MG63 (cell line): ENCODE data around the gene LIN52. TPM values are rescaled to one million over a fixed set of nuclear protein-coding genes. Genes with fewer than 3 reads are reported as not detected.

Experiments
- DNase-seq: peaks from one replicate; pipeline ENCODE4 v3.0.0-alpha.2; 2020
- H3K27me3 ChIP-seq: fragments of 250-450 bp; sonication (Bioruptor Pico); 2 replicates; pipeline ENCODE4 v1.5.1; 2020; ENCODE audit warnings: mild to moderate bottlenecking, moderate library complexity
- H3K36me3 ChIP-seq: fragments of 250-450 bp; sonication (Bioruptor Pico); 2 replicates; pipeline ENCODE4 v1.5.1; 2020; ENCODE audit warnings: mild to moderate bottlenecking, moderate library complexity
- H3K4me3 ChIP-seq: fragments of 250-450 bp; sonication (Bioruptor Pico); 2 replicates; pipeline ENCODE4 v1.5.1; 2020; ENCODE audit warnings: mild to moderate bottlenecking, moderate library complexity
- H3K9me3 ChIP-seq: fragments of 250-450 bp; sonication (Bioruptor Pico); 2 replicates; pipeline ENCODE4 v1.5.1; 2020; ENCODE audit warnings: mild to moderate bottlenecking, moderate library complexity
- total RNA-seq: library from RNA; depleted of rRNA; stranded (reverse); fragments of >200 nt; shearing (Covaris generic); gene quantifications from 2 replicates; pipeline ENCODE4 v1.2.3, GENCODE V29; 2014; ENCODE audit warnings: low replicate concordance

The LIN52 gene
- total RNA-seq, 1 experiment from 2014 or later = 9.8 TPM

DNA sequence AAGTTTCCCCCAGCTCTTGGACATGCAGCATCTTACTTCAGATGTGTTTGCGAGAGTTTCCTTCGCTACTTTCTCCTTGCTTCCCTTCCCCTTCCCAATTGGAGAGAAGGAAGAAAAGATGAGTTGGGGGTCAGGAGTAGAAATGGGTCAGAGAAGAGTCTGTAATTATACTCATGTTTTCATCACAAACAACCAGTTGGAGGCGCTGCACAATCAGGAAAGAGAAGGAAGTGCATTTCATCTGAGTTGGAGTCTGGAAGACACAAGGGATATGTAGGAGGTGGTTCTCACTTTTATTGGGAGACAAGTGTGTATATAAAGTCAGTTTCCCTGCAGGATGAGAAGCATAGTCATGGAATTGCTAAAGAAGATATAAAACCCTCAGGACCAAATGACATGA lies 123.2 kb downstream of the LIN52 start:
- no peaks in the 10 kb centered on the region for H3K9me3 ChIP-seq
- no peak overlapping the region for H3K4me3 ChIP-seq
- H3K27me3 ChIP-seq = no peaks in the 10 kb centered on the region
- H3K36me3 ChIP-seq = no peaks in the 10 kb centered on the region
- DNase-seq = no peak

DNA sequence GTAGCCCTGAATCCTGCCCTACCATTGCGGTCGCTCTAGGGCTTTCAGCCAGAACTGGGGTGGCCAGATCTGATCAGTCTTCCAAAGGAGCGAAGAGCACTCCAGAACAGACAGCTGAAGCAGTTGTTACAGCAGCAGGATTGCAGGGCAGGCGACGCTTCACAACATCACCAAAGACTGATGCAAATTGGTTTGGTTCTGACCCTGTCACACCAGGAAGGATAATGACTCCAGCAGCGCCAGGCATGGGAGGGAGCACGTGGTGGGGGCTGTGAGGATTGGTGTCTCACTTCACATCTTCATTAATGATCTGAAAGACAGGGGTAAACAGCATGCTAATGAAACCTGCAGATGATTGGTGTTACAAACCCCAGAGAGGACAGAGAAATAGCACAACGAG lies 123.9 kb downstream of the LIN52 start:
- H3K36me3 ChIP-seq = no peaks in the 10 kb centered on the region
- no peaks in the 10 kb centered on the region for H3K9me3 ChIP-seq
- no peak for DNase-seq
- H3K4me3 ChIP-seq = no peak overlapping the region
- no peaks in the 10 kb centered on the region for H3K27me3 ChIP-seq

DNA sequence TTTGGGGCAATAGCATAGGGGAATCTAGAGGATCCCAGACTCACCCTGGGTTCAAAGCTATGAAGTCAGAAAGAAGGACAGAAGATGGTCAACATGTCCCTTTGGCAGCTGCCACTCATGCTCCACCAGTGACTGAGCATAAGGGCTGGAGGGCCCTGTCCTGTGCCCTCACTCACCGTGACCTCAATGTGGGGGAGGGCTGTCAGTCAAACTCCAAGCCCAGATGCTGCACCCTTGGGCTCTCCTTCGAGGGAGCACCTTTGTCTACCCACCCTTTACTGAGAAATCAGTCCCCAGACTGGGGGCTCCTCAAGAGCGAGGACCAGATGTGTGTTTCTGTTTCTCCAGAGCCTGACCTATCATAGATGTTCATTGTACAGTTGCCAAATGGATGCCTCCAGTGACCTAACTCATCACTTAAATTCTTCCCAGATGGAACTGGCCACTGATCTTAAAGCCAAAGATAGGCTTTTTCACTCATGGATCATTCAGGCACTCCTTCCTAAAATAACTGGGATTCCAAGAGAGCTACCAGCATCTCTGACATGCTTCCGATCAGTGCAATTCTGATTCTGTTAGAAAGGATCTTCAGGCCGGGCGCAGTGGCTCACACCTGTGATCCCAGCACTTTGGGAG lies 127.3 kb downstream of the LIN52 start:
- no peaks in the 10 kb centered on the region for H3K9me3 ChIP-seq
- no peak for DNase-seq
- no peaks in the 10 kb centered on the region for H3K36me3 ChIP-seq
- no peak overlapping the region for H3K4me3 ChIP-seq
- no peaks in the 10 kb centered on the region for H3K27me3 ChIP-seq

DNA sequence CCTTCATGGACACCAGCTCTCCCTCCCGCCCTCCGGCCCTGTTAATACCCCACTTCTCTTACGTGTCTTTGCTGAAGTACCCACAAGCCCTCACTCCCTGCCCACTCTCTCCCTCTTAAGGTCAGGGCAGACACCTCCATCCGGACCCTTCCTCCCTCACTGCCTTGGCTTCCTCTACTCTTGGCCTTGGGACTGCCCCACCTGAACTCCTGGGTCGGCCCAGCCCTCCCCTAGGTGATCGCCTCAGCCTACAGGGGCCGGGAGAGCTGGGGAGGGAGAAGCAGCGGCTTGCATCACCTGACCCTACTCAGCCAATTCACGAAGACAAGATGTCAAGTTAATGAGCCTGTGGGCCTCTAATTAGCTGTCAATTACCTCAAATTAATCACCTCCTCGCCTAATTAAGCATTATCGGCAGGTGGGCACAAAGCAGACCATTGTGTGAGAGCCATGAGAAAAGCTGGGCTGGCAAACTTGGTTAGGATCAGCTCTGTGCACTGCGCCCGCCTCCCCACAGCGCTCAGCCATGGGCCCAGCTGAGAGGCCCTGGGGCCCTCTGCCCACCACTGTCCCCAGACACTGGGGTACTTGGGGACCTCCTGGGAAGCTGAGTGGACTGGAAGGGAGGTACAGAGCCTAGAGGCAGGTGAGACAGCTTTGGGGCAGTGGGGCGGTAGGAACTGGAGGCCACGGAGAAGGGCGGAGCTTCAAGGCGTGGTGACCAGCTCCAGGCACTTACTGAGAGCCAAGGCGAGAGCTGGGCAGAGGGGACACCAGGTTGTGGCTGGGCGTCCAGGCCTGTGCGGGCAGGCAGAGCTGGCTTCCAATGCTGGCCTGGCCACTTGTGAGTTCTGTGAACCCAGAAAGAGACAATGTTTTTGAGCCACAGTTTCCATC lies 129.4 kb downstream of the LIN52 start:
- H3K36me3 ChIP-seq = no peaks in the 10 kb centered on the region
- no peaks in the 10 kb centered on the region for H3K9me3 ChIP-seq
- no peak for DNase-seq
- no peak overlapping the region for H3K4me3 ChIP-seq
- no peaks in the 10 kb centered on the region for H3K27me3 ChIP-seq

DNA sequence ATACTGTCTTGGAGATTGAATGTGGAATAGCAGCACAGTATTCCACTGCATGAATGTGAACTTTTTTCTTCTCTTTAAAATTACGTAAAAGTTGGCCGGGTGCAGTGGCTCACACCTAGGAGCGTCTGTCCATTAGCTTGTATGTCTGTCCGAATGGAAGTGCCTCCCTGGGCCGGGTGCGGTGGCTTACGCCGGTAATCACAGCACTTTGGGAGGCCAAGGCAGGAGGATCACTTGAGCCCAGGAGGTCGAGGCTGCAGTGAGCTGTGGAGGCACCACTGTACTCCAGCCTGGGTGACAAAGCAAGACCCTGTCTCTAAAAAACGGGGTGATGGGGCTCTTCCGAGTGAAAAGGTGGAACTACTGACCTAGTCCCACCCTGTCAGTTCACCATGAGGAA lies 131.9 kb downstream of the LIN52 start:
- Histone ChIP-seq H3K9me3 (no peaks in the 10 kb centered on the region), H3K4me3 (no peak overlapping the region), H3K27me3 (no peaks in the 10 kb centered on the region), H3K36me3 (no peaks in the 10 kb centered on the region)
- no peak for DNase-seq

DNA sequence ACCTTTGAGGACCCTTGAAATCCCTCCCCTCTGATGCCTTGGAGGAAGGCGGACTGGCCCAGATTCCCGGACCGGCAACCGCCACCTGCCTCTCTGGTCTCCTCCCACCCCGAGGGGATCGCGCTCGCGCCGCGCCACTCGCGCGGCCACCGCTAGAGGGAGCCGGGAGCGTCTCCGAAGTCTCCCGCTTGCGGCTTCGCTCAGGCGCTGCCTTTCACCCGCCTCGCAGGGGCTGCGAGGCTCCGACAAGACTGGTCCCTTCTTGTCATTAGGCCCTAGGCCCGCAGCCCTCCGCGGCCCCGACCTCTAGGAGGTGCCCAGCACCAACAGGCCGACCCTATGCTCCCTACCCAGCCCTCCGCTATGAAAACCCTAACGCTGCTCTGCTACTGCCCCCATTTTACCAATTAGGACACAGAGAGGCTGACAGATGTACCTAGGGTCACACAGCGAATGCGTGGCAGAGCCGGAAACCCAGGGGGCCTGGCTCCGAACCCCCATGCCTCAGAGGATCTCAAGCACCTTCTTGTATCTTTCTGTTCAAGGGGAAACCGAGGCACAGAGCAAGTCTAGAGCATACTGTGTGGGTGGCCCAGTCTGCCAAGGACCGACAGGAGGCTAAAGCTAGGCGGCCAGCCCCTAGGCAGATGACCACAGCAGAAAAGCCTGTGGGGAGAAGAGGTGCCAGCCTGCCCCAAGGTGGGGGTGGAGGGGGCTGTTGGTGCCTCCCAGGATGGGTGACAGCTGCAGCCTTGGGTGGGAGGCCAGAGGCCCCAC lies 133.1 kb downstream of the LIN52 start:
- Histone ChIP-seq H3K27me3 (no peaks in the 10 kb centered on the region), H3K4me3 (no peak overlapping the region), H3K9me3 (no peaks in the 10 kb centered on the region), H3K36me3 (no peaks in the 10 kb centered on the region)
- peak; percentile 56 for DNase-seq

DNA sequence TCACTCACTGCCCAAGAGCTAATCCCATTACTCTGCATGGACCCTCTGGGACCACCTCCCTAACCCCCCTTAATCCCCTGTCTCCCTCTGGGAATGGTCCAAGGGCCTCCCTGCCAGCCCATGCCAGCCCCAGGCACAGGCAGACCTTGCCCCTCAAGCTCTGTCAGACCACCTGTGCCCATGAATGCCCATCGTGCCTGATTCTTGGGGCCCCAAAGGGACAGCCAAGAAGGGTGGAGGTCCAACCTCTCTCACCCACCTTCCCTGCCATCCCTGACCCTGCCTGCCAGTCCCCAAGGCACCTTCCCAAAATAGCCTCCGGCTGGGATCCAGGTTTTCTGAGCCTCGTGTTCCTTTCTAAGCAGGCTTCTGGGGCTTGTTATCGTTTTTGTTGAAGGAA lies 133.7 kb downstream of the LIN52 start:
- Histone ChIP-seq H3K27me3 (no peaks in the 10 kb centered on the region), H3K4me3 (no peak overlapping the region), H3K36me3 (no peaks in the 10 kb centered on the region), H3K9me3 (no peaks in the 10 kb centered on the region)
- no peak for DNase-seq

DNA sequence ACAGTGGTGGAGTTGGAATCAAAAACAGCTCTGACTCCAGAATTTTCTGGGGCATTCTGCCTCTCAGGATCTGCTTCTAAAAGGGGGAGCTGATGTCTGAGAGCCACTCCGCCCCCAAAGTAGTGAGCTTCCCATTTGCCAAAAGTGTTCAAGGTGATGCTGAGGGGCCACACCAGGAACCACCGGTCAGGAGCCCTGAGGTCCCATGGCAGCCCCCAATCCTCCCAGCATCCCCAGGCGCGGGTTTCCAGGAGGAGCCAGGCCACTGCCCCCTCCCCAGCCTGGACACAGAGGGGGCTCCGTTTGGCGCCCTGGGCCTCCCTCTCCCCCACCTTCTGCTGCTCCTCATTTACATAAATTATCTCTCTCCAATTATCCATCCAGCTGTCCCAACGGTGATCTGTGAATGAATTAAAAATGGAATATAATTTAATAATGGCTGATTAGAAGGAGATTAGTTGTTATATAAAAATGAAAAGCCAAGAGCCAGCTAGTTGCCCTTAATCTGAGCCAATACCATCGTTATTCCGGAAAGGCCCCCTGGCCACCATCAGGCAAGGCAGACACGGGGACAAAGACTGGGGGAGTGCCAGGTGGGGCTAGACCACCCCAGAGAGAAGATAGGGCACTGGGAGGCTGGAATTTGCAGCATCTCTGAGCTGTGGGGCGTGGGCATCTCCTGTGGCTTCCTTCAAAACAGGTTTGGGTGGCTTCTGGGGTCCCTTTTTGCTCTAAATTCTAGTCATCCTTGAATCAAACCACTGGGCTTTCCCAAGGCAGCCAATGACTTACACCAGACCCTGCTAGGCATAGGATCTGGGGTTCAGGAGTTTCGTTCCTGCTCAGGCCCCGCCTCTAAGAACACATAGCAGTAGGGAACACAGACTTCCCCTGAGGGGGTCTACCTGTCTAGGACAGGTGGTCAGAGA lies 134.8 kb downstream of the LIN52 start:
- Histone ChIP-seq H3K9me3 (no peaks in the 10 kb centered on the region), H3K4me3 (no peak overlapping the region), H3K27me3 (no peaks in the 10 kb centered on the region), H3K36me3 (no peaks in the 10 kb centered on the region)
- DNase-seq = no peak

DNA sequence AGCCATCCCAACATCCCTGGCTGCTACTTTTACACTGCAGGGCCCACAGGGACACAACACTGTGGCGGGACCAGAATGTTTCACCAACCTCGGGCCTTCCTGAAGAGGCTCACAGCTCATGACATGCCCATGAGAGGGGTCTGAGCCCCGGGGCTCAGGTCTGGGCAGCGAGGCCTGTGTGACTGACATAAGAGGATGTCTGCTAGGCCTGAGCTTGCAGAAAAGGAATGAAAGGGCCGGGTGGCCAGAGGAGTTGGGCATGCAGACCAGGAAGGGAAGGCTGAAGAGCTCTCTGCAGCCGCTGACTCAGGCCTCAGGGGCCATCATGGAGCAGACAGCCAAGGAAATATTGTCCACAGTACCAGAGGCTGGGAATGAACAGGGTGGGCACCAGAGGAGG lies 136.2 kb downstream of the LIN52 start:
- no peak for DNase-seq
- H3K36me3 ChIP-seq = no peaks in the 10 kb centered on the region
- H3K4me3 ChIP-seq = no peak overlapping the region
- H3K27me3 ChIP-seq = no peaks in the 10 kb centered on the region
- H3K9me3 ChIP-seq = no peaks in the 10 kb centered on the region

DNA sequence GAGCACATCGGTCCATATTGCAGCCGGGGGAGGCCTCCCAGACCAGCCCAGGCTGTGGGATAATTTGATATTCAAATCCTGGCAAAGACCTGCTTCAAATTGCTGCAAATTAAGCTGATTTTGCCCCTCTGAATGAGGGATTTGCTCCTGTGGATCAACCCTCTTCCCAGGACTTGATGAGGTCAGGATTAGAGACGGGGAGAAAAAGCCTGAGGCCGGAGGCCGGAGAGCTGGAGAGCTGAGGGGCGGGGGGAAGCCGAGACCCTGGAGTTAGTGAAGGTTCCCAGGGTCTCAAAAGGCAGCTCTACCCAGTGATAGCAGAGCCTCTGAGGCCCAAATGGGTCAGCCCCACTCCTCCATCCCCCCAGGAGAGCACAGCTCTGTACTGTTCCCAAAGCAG lies 137.0 kb downstream of the LIN52 start:
- H3K36me3 ChIP-seq = no peaks in the 10 kb centered on the region
- no peaks in the 10 kb centered on the region for H3K9me3 ChIP-seq
- no peak for DNase-seq
- H3K4me3 ChIP-seq = no peak overlapping the region
- no peaks in the 10 kb centered on the region for H3K27me3 ChIP-seq

DNA sequence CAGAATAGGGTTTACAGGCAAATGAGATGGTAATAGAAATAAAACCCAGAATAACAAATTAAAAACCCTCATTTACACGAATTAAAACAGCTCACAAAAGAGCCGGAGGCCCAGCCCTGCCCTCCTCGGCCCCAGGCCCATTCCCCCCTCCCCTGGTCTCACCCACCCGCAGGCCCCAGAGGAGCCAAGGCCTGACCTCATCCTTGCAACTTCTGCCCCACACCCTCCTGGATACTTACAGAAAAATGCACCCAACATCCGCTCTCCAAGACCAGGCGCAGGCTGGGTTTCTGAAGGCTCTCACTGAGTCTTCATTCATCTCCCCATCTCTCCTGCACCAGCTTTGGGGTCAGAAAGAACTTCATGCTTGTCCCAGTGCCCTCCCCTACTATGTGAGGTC lies 138.3 kb downstream of the LIN52 start:
- DNase-seq = no peak
- no peak overlapping the region for H3K4me3 ChIP-seq
- H3K9me3 ChIP-seq = no peaks in the 10 kb centered on the region
- no peaks in the 10 kb centered on the region for H3K36me3 ChIP-seq
- no peaks in the 10 kb centered on the region for H3K27me3 ChIP-seq

DNA sequence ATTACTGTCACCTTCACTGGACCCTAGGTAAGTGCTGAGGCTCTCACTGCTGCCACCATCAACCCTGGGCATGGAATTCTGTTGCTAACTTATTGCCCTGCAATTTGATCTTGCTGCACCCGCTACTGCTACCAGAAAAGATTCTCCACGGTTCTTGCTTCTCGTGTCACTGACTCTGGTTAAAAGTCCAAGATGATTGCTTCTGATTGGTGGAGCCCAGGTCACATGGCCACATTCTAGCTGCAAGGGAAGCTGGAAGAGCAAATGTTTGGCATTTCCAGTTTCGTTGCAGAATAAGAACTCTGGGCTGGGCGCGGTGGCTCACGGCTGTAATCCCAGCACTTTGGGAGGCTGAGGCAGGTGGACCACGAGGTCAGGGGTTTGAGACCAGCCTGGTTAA lies 147.0 kb downstream of the LIN52 start:
- Histone ChIP-seq H3K27me3 (0 out of 2 replicates have a peak, but pooled peaks cover 3% of the 10 kb centered on the region), H3K36me3 (no peaks in the 10 kb centered on the region), H3K4me3 (no peak overlapping the region), H3K9me3 (no peaks in the 10 kb centered on the region)
- DNase-seq = no peak

DNA sequence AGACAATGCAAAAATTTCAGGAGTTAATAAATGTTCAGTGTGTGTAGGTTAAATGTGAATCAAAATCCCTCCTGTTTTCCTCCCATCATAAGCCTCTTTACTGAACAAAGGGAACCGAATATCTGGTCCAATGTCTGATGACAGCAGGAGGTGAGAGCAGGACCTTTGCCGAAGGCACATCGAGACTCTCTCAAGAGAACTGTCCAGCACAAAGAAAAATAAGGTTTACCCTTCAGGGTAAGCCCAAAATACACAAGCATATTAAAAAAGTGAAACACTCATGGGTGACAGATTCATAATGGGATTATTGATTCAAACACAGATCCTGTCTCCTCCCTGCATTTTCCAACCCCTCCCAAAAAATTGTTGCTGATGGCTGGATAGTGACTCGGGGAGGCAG lies 150.3 kb downstream of the LIN52 start:
- H3K9me3 ChIP-seq = no peaks in the 10 kb centered on the region
- DNase-seq = no peak
- no peak overlapping the region for H3K4me3 ChIP-seq
- peaks cover 14% of the 10 kb centered on the region for H3K27me3 ChIP-seq
- H3K36me3 ChIP-seq = no peaks in the 10 kb centered on the region

DNA sequence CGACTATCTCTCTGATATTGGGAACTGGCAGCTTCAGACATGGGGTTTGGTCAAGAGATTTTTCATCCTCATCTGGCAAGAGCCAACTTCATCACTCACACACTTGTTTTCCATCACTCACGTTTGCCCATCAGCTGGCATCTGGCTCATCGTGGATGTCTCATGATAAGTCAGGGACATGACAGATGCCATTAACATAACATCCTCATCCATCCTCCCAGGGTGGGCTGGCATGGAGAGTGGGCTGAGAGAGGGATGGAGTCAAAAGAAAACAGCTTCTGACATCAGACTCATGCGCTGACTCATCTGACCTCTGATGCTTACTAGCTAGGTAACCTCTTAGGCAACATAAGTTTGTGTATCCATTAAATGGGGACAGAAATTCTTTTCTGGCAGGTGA lies 152.7 kb downstream of the LIN52 start:
- Histone ChIP-seq H3K9me3 (no peaks in the 10 kb centered on the region), H3K27me3 (peaks cover 35% of the 10 kb centered on the region), H3K36me3 (no peaks in the 10 kb centered on the region), H3K4me3 (no peak overlapping the region)
- no peak for DNase-seq

DNA sequence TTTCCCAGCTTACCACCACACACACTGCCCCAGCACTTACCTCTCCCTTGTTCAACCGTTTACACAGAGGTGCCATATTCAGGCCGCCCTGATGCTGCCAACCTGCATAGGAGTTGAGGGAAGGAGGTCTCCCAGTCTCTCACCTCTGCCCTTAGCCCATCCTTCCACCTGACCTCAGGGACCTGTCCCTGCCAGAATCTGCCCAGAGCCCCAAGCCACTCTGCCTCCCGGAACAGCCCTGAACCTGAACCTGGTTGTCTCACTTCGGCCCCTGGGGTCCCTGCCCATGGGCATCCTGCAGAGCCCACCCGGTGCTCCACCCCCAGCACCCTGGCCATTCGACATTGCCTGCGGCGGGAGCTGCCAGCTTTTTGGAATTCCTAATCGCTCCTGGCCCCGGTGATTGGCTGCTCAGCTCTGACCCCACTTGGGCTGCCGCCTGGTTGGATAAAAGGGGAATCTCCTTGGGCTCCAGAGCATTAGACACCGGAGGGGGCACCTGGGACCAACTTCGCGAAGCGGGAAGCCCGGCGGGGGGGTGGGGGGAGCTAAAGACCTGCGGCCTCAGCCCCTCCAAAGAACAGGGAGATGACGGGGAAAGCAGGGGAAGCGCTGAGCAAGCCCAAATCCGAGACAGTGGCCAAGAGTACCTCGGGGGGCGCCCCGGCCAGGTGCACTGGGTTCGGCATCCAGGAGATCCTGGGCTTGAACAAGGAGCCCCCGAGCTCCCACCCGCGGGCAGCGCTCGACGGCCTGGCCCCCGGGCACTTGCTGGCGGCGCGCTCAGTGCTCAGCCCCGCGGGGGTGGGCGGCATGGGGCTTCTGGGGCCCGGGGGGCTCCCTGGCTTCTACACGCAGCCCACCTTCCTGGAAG lies 154.5 kb downstream of the LIN52 start, which contains the start of gene VSX2:
Gene VSX2 (plus strand): TSS at position 476 of the 874 bp plus-strand sequence. CDS start 113 bp downstream, at position 589.
- Histone ChIP-seq H3K4me3 (no peak within 1 kb of the TSS), H3K9me3 (no peaks in the 10 kb centered on the region), H3K36me3 (no peaks in the 10 kb centered on the region), H3K27me3 (peaks cover 48% of the 10 kb centered on the region)
- DNase-seq = no peak
